GM10248 (cell line): ENCODE data around the gene UGGT2.
"Not testable (repeated sequence)": the region's sequence is repeated elsewhere in the genome, so short reads cannot be mapped to it uniquely, and the experiment has no call there.

Experiments used
- CTCF ChIA-PET: fragments of 300-600 bp; sonication (Branson Sonifier 250); formaldehyde crosslinking; extraction: SDS; loops from one replicate; lab custom pipeline; 2021; ENCODE audit warnings: antibody characterized with exemption; lab: Yijun Ruan, JAX
- POLR2A ChIA-PET: fragments of 350-650 bp; sonication (Branson Sonifier 250); formaldehyde crosslinking; extraction: SDS; loops from one replicate; lab custom pipeline; 2020; ENCODE audit warnings: antibody characterized with exemption; lab: Yijun Ruan, JAX
- DNase-seq: peaks from one replicate; pipeline ENCODE4 v3.0.0; 2012; ENCODE audit errors: extremely low spot score
- TF ChIP-seq, protein P1 (sequence below): IDR thresholded peaks from 2 replicates; pipeline ENCODE4 v1.5.1; 2012; ENCODE audit warnings: mild to moderate bottlenecking, low read depth; ENCODE audit errors: extremely low read depth, missing control alignments, control extremely low read depth

Gene UGGT2

DNA sequence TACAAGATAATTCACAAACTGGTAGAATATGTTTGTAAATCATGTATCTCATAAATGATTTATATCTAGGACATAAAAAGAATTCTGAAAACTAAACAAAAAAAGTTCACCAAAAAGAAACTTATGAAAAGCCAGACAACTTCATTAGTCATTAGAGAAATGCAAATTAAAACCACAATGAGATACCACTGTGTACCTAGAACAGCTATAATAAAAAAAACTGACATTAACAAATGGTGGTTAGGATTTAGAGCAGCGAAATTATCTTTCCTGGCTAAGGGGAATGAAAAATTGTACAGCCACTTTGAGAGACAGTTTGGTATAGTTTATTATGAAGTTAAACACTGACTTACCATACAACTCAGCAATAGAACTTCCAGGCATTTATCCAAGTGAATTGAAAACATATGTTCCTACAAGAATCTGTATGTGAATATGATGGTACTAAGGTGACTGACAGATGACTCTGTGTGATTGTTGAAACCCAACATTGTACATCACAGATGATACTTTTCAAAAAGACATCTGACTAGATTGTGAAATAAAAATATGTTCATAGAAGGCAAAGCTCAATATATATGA, 41.8 kb downstream of the UGGT2 start:
- TF ChIP-seq, protein P1, sequence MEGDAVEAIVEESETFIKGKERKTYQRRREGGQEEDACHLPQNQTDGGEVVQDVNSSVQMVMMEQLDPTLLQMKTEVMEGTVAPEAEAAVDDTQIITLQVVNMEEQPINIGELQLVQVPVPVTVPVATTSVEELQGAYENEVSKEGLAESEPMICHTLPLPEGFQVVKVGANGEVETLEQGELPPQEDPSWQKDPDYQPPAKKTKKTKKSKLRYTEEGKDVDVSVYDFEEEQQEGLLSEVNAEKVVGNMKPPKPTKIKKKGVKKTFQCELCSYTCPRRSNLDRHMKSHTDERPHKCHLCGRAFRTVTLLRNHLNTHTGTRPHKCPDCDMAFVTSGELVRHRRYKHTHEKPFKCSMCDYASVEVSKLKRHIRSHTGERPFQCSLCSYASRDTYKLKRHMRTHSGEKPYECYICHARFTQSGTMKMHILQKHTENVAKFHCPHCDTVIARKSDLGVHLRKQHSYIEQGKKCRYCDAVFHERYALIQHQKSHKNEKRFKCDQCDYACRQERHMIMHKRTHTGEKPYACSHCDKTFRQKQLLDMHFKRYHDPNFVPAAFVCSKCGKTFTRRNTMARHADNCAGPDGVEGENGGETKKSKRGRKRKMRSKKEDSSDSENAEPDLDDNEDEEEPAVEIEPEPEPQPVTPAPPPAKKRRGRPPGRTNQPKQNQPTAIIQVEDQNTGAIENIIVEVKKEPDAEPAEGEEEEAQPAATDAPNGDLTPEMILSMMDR, result no peak
- DNase-seq, result no peak
- ChIA-PET CTCF (no interaction called here), POLR2A (no interaction called here)

- POLR2A ChIA-PET, result no interaction called here
- DNase-seq, result no peak
- TF ChIP-seq, protein P1, result no peak
- CTCF ChIA-PET, result interaction anchor here (1.0 to 1.8 kb wide), 5 partner anchors 13 to 22 kb away, joined by 3 to 9 read pairs (median 5); no protein-coding TSS in a partner anchor
Observed at GRCh38 chr13:96003304-96003703, 49.9 kb downstream of the UGGT2 start.

DNA sequence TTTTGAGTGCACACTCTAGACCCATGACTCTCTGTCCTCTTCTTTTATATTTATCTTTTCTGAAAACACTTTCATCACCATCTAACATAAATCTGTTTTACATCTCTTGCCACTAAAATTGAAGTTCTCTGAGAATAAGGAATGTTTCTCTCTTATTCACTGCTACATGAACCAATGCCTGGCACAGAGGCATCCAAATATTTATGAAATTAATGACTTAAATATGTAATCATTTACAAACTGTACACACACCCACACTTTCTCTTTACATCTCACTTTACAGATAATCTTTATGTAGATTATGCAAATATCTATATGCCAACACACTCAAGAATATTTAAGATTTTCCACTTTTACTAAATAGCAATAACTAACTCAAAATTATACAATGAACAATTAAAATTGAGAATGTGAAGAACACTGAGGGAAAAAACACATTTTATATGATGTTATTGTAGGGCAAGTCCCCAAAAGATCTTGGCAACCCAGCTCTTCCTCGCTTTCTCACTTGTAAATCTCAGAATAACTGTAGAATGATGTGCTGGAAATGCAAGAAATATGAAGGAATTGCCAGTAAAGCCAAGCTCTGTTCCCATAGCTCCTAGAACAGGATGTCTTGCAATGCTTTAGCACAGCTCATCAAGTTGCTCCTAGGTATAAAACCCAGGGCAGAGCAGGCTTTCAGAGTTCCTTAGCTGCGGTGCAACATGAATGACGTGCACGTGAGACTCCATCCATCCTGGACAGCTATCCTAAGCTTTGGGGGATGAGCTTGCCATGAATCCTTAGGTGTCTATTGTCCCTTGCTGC, 50.7 kb downstream of the UGGT2 start:
- ChIA-PET POLR2A (no interaction called here), CTCF (interaction anchor here (1.0 to 1.8 kb wide), 5 partner anchors 13 to 21 kb away, joined by 3 to 9 read pairs (median 5); no protein-coding TSS in a partner anchor)
- DNase-seq, result no peak
- TF ChIP-seq, protein P1, result no peak

GRCh38 chr13:96000069-96000468, 53.1 kb downstream of the UGGT2 start:
- DNase-seq, result no peak
- ChIA-PET POLR2A (no interaction called here), CTCF (no interaction called here)
- TF ChIP-seq, protein P1, result no peak

DNA sequence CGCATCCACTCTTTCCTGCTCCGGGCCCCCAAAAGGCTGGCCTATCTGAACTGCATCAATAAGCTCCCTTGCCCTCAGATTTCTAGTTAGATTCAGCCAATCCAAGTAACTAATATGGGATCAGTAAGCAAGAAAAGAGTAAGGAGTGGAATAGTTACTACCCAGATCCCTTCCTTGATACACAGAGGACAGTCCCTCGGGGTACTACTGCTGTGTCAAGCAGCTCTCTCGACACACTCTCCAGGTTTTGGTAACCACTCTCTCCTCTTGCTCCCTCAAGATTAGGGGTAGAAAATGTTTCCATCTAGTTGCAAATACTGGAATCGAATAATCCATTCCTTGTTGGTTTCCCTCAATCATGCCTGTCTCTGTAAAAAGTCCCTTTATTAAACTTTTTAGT, 65.4 kb downstream of the UGGT2 start:
- TF ChIP-seq, protein P1, result no peak
- ChIA-PET CTCF (interaction anchor here (1.6 to 1.8 kb wide), 3 partner anchors 15 to 364 kb away, joined by 5 to 7 read pairs (median 5); no protein-coding TSS in a partner anchor), POLR2A (no interaction called here)

GRCh38 chr13:95982144-95982543, 71.1 kb downstream of the UGGT2 start:
- ChIA-PET POLR2A (no interaction called here), CTCF (interaction anchor here (1.1 to 1.4 kb wide), 5 partner anchors 9 to 359 kb away, joined by 3 to 4 read pairs (median 3); no protein-coding TSS in a partner anchor)
- no peak for DNase-seq
- TF ChIP-seq, protein P1, result no peak

More for the DNA sequence above, 65.4 kb downstream of the UGGT2 start:
- no peak for DNase-seq

DNA sequence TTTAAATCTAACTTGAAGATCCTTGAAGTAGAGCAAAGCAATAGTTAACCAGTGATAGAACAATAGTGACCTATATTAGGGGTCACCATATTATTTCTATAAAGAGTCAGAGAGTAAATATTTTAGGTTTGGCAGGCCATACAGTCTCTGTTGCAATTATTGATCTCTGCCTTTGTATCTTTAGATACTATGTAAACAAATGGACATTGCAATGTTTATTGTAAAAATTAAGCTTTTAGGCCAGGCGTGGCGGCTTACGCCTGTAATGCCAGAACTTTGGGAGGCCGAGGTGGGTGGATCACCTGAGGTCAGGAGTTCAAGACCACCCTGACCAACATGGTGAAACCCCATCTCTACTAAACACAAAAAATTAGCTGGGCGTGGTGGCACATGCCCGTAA, 80.5 kb downstream of the UGGT2 start:
- CTCF ChIA-PET, result interaction anchor here (0.9 to 2.0 kb wide), 4 partner anchors 9 to 139 kb away, joined by 3 to 10 read pairs (median 4); no protein-coding TSS in a partner anchor
- POLR2A ChIA-PET, DNase-seq: not testable (repeated sequence)
